Measurements from ENCODE around the gene MLIP.

GRCh38 chr6:54192993-54193392 is 81.8 kb downstream of the MLIP start:
- TF ChIP-seq, protein P1, sequence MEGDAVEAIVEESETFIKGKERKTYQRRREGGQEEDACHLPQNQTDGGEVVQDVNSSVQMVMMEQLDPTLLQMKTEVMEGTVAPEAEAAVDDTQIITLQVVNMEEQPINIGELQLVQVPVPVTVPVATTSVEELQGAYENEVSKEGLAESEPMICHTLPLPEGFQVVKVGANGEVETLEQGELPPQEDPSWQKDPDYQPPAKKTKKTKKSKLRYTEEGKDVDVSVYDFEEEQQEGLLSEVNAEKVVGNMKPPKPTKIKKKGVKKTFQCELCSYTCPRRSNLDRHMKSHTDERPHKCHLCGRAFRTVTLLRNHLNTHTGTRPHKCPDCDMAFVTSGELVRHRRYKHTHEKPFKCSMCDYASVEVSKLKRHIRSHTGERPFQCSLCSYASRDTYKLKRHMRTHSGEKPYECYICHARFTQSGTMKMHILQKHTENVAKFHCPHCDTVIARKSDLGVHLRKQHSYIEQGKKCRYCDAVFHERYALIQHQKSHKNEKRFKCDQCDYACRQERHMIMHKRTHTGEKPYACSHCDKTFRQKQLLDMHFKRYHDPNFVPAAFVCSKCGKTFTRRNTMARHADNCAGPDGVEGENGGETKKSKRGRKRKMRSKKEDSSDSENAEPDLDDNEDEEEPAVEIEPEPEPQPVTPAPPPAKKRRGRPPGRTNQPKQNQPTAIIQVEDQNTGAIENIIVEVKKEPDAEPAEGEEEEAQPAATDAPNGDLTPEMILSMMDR (conservative IDR thresholded peaks at IDR 0.05; ENCODE audit: low read depth in 2 of 2): no peak
- TF ChIP-seq POLR2AphosphoS5 (IDR thresholded peaks at IDR 0.05; ENCODE audit: low read depth) (no peak), ZNF331 (CRISPR knock-in tag; IDR thresholded peaks at IDR 0.05; ENCODE audit: low read depth) (no peak)
